HG03175 (cell line): ENCODE data around the gene CROCC2.

Source experiments
- ATAC-seq: cut with Tn5 transposase; IDR thresholded peaks from one replicate; pipeline ENCODE4 v1.9.1; 2021; ENCODE audit warnings: mild to moderate bottlenecking, moderate library complexity; ENCODE audit not compliant: unreplicated experiment

The CROCC2 gene

DNA sequence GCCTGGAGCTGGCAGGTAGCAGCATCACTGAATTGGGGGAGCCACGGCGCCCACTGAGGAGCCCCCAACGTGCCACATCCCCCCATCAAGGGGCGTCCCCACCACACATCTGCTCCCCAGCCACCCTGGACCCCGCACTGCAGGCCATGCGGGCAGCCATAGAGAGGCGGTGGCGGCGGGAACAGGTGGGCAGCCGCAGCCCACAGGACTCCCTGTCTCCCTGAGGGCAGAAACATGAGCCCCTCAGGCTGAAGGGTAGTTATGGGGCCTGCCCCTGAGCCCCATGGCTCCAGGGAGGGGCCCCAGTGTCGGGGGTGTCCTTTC, 26.6 kb downstream of the CROCC2 start:
- no peak for ATAC-seq

DNA sequence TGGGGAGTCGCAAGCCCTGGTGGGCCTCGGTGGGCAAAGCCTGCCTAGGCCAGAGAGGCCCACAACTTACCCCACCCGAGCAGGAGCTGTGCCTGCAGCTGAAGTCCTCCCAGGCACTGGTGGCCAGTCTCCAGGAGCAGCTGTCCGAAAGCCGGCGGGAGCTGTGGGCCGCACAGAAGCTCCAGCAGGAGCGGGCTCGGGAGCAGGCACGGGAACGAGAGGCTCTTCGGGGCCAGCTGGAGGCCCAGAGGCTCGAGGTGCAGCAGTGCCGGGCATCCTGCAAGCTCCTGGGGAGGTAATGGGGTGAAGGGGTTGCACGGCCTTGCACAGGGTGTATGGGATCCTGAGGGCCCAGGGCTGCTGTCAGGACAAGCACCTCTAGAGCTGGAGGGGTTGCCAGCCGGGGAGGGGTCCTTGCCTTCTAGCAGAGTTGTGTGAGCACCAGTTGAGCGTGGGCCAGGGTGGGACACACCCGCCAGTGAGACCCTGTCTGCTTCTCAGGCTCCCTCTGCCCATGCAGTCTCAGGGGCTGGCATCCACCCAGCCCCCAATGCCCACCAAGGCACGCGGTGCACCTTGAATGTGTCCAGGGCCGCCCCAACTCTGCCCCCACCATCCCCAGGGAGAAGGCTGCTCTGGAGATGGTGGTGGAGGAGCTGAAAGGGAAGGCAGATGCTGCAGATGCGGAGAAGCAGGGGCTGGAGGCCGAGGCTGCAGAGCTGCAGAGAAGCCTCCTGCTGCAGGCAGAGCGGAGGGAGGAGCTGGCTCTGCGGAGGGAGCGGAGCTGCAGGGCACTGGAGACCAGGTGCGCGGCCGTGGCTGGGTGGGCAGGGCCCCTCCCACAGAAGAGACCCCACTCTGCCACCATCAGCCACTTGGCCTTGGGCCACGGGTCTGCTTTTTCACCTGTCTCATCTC, 27.2 kb downstream of the CROCC2 start:
- ATAC-seq: no peak

DNA sequence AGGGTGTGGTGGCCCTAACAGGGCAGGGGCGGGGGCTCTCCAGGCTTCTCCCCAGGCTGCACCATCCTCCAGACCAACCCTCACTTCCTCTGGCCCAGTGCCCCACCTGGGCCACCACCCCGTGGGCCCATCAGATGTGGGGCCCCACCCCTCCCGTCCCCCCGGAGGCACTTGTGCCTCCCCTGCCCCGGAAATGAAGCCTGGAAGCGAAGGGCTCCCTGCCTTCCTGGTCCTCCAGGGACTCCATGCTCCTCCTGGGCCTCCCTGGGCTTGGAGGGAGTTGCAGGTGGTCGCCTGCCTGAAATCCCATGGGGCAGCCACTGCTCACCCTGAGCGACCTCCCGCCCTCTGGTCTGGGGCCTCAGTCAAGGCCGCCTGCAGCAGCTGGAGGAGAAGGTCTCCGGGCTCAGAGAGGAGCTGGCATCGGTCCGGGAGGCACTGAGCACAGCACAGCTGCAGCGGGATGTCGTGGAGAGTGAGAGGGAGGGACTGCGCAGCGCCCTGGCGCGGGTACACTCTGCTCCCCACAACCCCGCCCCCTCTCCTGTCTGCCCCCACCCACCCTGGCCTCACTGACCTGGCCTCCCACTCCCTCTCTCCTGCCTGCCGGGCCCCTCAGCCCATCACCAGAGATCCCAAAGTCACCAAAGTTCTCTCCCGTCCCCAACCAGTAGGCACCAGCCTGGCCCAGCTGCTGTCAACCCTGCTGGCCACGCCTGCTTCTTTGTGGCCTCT, 28.0 kb downstream of the CROCC2 start:
- no peak for ATAC-seq

DNA sequence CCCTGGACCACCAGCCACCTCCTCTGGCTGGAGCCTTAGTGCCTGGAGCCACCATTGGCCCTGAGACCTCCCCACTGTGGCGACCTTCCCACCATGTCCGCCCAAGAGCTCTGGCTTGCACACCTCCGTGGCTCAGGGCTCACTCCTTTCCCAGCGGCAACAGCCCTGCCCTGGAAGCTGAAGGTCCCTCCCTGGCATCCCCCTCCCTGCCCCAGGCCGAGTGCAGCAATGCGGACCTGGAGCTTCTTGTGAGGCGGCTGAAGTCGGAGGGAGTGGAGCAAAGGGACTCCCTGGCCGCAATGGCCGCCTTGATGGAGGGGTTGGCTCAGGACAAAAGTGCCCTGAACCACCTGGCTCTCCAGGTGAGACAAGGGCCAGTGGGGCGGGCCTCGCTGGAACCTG, 28.6 kb downstream of the CROCC2 start:
- no peak for ATAC-seq

DNA sequence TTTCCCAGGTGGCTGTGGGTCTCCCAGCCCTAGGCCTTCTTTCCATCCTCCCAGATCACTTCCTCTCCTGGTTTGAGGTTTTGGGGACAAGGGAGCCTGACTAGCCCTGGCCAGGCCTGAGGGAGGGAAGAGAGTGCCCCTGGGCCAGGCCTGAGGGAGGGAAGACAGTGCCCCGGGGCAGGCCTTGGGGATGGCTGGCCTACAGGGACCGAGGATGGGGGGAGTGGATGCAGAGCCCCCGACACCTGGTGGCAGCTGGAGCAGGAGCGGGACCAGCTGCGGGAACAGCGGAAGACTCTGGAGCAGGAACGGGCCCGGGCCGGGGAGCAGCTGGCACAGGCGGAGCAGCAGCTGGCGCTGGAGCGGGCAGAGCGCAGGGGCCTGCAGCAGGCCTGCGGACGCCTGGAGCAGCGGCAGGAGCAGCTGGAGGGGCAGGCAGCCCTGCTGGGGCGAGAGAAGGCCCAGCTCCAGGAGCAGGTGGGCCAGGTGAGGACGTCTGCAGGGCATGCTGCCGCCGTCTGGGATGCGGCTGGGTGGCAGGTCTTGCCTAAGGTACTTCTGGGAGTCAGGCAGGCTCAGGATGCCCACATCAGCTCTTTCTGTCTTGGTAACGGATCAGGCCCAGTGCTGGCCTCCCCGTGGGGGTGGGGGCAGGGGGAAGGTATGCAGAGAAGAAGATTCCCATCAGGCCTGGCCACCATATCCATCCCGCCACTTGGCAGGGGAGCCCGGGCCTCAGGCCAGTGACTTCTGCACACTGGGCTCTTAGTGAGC, 29.2 kb downstream of the CROCC2 start:
- ATAC-seq: no peak

DNA sequence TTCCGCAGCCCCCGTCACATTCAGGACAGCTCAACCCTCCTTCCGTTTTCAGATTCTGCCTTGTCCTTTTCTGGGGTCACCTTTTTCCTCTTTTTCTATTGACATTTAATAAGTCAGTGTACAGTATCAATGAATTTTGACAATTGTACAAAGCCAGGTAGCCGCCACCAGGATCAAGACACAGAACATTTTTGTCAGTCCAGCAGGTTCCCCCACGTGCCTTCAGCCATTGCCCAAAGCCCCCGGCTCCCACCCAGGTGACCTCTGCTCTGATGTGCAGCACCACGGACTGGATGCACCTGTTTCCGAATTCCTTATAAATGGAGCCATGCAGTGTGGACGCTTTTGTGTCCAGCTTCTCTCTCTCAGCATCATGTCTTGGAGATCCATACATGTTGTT, 30.0 kb downstream of the CROCC2 start:
- ATAC-seq: no peak

DNA sequence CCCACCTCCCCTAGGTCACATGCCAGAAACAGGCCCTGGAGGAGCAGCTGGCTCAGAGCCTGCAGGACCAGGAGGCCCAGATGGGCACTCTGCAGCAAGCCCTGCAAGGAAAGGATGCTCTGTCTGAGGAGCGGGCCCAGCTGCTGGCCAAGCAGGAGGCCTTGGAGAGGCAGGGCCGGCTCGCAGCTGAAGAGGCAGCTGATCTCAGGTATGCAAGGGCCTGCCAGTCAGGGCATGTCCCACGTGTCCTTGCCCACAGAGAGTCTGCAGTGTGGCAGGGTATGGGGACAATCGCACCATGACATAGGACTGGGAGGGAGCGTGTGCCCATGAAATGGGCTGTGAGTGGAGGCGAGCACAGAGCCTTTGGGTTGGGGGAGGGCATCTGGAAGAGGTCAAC, 39.9 kb downstream of the CROCC2 start:
- no peak for ATAC-seq

DNA sequence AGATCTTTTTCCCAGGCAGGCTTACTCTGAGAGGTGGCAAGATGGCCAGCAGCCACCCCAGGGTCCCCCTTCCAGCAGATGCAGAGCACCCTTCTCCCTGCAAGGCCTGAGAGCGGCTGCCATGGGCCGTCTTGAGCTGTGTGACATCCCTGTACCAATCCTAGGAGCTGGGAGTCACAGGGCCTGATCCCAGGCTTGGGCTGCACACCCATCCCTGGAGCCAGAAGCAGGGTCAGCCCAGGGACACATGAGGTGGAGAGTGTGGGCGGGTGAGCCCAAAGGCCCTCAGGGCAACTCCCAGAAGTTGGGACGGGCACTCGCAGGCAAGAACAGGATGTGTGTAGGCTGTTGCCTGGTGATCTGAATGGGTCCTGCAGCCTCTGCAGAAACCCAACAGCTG, 40.5 kb downstream of the CROCC2 start:
- no peak for ATAC-seq

DNA sequence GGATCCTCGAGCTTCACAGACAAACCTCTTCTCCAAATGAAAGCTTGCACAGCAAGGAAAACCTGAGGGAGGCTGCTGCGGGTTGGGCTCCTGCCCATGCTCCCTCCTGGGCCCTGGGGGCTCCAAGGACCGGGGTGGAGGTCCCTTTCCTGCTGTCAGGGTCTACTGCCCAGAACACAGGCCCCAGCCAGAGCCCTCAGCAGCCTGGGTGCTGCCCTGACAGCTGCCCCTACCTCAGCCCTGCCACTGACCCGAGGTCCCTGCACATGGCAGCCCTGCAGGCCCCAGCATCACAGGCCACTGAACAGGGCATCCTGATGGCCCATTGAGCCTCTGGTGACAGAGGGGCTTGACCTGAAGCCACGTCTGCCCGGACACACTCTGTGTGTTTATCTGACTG, 41.0 kb downstream of the CROCC2 start:
- no peak for ATAC-seq

DNA sequence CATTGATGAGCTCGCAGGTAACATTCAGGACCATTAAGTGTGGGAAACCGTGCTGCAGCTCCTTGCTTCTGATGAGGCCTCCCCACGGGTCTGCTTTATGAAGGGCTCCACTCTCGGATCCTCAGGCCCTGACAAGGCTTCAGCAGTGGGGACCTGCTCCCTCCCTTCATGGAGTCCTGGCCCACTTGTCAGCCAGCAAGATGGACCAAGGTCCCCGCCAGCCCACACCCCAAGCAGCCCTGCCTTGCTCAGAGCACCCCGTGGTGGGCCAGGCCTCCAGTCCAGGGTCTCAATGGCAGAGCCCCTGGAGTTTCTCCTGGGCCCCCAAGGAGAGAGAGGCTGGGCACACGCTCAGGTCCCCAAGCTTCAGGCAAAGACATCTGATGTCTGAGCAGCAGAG, 41.5 kb downstream of the CROCC2 start:
- ATAC-seq: no peak

DNA sequence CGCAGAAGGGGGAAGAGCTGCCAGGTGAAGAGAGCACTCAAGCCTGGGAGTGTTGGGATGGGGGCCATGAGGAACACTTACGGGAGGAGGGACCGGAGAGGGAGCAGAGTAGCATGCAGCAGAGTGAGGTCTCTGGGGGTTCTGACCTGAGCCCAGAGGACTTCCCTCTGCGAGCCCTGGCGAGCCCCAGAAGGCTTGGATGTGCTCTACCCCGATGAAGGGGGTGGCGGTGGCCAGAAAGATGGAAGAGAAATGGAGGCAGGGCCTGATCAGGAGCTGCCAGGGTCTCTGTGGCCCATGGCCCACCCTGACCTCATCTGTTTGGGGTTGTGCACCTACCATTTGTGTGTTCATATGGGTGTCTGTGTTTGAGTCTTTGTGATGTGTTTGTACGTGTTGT, 42.0 kb downstream of the CROCC2 start:
- no peak for ATAC-seq

DNA sequence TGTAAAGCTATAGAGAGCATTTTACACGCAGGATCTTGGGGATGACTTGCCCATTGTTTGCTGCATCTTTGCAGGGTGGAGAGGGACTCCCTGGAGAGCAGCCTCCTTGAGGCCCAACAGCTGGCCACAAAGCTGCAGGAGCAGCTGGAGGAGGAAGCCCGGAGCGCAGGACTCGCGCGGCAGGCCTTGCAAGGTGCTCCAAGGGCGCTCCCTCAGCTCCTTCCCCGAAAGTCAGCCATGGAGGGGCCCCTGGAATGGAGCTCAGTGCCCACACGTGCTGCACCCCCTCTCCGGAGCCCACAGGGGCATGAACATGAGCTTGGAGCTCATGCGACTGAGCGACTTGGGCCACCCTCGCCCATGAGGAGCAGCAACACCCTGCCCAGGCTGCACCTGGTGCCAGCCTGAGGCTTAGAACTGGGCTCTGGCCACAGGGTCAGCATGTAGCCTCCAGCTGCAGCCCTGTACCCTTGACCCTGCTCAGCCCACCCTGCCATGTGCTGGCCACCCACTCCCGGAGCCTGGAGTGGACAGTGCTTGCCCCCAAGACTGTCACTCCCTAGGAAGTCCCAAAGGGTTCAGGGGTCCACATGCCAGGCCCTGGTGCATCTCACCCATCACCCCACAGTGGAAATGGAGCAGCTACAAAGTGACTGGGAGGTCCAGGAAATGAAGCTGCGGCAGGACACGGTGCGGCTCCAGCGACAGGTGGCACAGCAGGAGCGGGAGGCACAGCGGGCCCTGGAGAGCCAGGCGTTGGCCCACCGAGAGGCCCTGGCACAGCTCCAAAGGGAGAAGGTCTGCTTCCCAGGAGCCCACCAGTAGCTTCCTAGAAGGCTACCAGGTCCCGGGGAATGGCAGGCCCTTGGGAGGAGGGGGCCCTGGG, 43.0 kb downstream of the CROCC2 start:
- no peak for ATAC-seq

DNA sequence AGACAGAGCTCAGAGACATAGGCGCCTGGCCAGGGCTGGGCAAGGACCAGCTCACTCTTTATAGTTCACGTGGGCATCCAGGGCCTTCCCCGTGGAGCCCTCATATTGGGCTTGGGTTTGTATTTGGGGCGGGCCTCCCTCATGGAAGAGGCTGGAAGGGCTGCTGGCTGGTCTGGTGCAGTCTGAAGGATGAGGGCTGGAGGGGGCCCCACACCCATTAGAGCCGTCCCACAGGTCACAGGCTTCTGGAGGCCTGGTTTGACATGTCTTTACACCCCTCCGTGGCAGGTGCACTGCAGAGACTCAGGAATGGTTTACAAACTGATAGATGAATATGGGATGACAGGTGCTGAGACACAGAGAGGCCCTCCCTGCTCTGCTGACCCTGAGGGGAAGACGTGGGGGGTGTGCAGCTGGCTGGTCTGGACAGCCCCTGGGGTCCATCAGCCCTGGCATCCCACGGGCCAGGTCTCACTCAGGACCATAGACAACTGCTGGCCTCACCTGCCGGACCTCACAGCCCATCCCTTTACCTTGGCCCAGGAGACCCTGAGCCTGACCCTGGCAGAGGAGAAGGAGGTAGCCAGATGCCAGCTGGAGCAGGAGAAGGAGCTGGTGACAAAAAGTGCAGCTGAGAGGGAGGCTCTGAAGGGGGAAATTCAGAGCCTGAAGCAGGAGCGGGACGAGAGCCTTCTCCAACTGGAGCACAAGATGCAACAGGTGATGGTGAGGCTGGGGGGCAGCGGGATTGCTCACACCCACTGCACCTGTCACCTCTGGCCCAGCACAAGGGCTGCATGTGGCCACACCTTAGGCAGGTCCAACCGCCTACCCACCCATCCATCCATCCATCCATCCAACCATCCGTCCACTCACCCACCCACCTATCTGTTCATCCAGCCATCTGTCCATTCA, 43.9 kb downstream of the CROCC2 start:
- ATAC-seq: no peak

DNA sequence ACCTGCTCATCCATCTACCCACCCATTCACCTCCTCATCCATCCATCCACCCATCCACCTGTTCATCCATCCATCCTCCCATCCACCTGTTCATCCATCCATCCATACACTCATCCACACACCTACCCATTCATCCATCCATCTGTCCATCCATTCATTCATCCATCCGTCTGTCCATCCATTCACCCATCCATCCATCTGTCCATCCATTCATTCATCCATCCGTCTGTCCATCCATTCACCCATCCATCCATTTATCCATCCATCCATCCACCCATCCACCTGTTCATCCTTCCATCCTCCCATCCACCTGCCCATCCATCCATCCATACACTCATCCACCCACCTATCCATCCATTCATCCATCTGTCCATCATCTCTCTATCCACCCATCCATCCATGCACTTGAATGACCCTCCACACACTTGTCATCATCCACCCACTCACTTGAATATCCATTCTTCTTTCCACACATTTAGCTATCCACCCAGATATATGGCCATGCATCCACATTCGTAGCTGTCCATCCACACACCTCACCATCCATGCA, 45.0 kb downstream of the CROCC2 start:
- no peak for ATAC-seq

DNA sequence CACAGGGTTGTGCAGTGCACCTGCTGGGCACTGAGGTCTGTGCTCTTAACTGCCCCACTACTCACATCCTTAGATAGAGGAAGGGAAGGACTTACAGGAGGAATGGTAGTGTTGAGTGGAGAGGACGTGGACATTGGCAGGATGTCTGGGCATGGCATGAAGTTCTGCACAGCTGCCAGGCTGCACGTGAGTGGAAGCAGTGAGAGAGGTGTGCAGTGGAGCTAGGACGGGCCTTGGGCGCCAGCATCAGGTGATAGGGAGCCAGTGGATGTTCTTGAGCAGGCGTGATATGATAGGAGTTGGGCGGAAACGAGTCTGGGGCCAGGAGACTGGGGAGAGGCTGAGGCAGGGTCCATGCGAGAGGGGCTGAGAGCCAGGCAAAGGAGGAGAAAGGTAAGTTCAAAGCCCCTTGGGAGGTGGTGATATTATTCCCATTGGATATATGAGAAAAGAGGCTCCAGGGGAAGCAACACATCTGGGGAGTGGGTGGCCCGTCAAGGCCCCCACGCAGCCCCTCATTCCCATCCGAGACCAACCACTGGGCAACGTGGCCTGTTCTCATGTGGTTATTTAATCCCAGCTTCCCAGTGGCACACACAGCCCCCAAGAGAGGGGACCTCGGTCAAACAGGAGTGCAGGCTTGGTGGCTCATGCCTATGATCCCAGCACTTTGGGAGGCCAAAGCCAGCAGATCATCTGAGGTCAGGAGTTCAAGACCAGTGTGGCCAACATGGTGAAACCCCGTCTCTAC, 46.5 kb downstream of the CROCC2 start:
- no peak for ATAC-seq

DNA sequence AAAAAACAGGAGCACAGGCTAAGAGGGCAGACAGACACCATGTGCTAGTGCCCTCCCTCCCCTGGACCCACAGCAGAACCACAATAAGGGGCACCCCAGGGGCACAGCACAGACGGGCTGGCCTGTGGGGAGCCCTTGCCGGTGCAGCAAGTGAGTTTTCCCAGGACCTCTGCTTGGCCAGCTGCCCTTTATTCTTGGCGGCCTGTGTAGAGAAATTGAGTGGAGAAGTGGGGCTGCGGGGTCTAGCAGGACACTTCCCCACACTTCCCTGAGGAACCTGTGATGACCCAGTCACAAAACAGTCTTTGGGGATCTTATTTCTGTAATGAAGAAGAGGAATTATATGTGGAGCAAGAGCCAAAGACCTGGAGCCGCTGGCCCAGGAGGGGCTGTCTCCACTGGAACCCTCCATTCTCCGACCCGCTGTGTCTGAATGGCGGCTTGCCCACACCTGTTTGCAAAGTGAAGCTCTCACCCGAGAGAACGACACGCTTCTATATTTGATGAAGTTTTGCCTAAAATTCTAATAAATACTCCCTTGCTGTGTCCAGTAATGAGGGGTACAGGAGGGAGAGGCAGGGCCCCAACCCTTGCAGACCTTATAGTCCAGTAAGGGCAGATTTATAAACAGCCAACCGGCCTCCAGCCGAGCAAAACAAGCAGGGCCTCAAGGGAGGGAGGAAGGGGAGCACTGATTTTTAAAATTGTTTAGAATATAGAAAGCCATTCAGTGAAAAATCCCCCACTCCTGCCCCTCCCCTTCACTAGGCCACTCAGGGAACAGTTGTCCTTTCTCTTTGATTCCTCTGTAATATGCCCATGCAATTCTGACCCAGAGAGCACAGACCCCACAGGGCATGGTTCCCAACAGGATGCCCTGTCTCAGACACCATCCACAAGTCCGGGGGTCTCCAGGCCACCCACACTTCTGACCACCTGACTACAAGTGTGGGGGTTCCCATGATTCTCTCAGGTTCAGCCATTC, 47.6 kb downstream of the CROCC2 start:
- no peak for ATAC-seq
